ENCODE data around the gene SMC6. TPM values are rescaled to one million over a fixed set of nuclear protein-coding genes. Genes with fewer than 3 reads are reported as not detected.

The SMC6 gene
- total RNA-seq, 1 donor from 2014 or later: 36.6 TPM

DNA sequence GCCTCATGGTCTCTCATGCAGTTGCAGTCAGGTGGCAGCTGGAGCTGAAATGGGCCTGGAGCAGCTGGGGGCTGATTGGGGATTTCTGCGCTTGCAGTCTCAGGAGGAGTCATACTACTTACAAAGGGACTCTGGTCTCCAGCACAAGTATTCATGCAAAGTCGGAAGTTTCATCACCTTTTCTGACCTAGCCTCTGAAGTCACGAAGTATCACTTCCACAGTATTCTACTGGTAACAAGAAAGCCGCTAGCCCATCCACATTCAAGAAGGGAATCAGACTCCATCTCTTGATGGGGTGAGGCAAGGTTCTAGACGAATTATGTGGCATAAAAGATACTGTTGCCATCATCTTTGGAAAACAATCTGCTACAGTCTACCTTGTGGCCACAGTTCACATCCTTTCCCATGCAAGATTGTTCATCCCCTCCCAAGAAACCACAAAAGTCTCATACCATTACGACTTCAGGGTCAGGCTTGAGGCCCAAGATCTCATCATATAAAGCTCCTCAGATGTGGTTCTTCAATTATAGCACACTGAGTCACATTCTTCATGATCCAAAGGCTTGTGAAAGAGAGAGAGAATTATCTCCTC is 95.3 kb downstream of the SMC6 start:
- intact Hi-C loops (cut with micrococcal nuclease): loop anchor here (1.0 kb wide), 1 partner anchor 12 kb away; no protein-coding TSS in a partner anchor

DNA sequence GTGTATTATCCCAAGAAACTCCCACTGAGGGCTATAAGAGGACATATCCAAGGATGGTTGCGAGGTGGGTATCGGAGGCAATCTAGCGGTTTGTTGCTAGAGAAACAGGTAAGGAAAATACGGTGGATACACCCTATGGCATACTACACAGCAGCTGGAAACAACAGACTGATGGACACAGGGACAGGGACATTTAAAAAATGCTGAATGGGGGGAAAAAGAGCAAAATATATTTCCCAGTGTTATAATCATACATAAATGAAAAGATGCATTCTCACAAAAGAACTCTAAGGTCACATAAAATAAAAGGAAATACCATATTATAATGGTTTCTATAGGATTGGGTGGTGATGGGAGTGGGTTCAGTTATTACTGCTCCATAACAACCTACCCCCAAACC is 95.9 kb downstream of the SMC6 start:
- intact Hi-C loops (cut with micrococcal nuclease): loop anchor here (1.0 kb wide), 1 partner anchor 11 kb away; no protein-coding TSS in a partner anchor

DNA sequence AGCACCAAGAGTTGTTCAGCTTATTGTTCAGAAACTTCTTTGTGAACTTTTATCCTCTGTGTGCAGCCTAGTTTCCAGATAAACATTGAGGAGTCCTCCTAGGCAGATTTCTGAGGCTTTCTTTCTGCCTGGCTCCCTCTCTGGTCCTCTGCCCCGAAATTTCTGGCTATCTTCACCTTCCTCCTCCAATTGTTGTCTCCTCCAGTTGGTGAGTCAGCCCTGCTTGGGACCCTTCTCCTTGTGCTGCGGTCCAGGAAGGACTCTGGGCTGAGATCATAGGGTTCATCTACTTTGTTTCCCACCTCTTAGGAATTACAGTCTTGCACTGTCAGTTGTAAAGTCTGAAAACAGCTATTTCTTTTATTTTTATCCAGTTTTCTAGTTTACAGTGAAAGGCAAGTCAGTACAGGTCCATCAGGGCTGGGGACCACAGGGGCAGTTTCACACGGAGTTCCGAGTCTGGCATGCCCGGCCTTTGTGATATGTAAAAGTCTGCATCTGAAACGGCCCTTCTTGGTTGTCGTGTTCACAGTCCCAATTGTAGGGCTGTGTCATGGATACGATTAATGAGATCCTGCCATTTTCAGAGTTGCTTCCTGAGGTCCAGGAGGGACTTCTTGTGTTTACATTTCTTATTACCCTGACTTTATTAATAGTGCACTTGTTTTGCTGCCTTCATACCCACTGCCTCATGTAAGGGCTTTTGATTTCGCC is 100.8 kb downstream of the SMC6 start:
- intact Hi-C loops (cut with micrococcal nuclease): no loop called here

GRCh38 chr2:17649026-17649425 is 104.6 kb downstream of the SMC6 start:
- intact Hi-C loops (cut with micrococcal nuclease): loop anchor here (5.0 kb wide), 1 partner anchor 103 kb away; the partner anchor contains the start of genes GEN1 and SMC6

GRCh38 chr2:17648581-17648980 is 105.0 kb downstream of the SMC6 start:
- intact Hi-C loops (cut with micrococcal nuclease): loop anchor here (5.0 kb wide), 1 partner anchor 104 kb away; the partner anchor contains the start of genes GEN1 and SMC6

DNA sequence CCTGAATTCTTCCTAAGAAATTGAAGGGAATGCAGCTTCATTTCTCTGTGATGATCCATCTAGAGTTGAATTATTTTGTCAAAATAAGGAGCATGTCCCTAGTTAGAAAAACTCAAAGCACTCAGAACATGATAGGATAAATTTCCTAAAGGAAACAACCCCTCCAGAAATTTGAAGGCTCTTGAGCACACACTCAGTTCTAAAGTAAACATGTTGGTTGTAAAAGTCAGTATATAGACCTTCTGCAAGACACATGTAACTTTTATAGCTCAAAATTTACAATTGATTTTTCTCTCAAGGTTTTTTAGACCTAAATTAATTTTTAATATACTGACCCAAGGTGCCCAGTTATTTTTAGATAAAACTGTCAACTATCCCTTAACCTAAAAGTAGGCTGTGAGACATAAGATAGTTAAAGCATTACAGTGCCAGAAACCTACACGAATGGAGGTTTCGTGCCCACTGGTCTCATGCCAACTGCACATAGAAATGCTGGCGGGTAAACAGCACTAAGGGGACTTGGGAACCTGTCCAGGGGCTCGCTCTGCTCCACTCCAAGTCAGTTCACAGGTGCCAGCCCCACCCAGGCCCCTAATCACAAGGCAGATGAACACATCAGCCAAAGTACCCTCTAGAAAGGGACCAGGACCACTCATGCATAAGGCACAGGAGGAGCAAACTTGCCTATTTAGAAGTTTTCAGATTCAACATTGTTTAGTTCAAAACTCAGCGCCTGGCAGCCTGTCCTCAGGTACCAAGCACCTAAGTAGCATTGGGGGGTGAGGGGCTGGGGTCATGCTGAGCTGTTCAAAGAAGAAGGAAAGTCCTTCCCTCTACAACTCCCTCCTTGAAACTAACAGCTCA is 106.5 kb downstream of the SMC6 start:
- intact Hi-C loops (cut with micrococcal nuclease): loop anchor here (1.0 to 5.0 kb wide), 6 partner anchors 11 to 731 kb away; partner anchors contain the start of genes GEN1 and SMC6

GRCh38 chr2:17646081-17646554 is 107.5 kb downstream of the SMC6 start:
- intact Hi-C loops (cut with micrococcal nuclease): loop anchor here (1.0 to 5.0 kb wide), 6 partner anchors 12 to 732 kb away; partner anchors contain the start of genes GEN1 and SMC6

DNA sequence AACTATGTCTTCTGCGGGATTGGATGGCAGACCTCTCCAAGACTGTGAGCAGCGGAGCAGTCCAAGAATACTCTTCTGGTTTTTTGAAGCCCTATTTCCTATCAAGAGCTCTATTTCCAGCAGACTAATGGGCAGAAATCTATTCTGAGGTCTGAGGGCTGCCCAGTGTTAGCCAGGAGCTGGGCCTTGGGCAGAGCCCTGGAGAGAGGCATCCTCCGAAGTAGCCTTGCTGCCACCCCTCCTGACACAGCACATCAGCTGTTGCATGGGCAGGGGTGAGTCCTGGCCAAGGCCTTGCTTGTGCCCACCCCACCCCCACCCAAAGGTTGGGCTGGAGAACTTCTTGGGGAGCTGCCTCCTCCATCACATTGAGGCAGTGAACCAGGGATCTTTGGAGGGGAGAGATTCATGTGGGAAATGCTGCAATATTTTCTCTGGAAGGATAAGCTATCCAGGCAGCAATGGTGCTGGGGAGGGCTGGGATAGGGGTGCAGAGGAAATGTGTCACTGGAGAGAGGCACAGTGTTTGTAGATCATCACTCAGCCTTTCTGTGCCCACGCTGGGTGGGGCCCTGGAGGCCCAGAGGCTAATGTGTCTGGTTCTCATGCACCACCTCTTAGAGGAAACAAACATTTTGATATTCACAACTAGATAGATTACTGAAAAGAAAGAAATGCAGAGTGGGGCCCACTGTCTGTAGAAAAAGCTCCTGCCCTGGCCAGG is 108.5 kb downstream of the SMC6 start:
- intact Hi-C loops (cut with micrococcal nuclease): loop anchor here (5.0 kb wide), 1 partner anchor 107 kb away; the partner anchor contains the start of genes GEN1 and SMC6

DNA sequence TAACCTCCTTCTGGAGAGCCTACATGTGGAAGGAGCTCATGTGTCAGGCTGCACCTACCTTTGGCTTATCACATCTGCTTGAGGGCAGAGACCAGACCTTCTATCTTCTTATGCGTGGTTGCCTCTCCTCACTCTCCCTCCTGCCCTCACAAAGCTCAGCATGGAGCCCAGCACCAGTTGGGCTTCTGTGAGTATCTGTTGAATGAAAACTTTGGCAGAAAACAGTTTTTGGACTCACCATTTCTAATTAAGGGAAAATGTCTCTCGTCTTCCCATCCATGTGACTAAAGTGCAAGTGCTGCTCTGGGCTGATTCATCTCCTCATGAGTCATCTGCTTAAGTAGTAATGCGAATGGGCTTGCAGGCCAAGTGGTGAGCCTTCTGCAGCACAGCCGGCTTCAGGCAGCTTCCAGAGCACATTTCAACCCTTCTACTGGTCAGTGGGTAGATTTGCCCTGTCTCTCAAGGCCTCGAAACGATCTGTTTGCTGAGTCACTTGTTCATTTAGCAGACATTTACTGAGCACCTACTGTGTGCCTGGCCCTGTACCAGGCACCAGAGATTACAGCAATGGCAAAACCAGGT is 110.5 kb downstream of the SMC6 start:
- intact Hi-C loops (cut with micrococcal nuclease): no loop called here

DNA sequence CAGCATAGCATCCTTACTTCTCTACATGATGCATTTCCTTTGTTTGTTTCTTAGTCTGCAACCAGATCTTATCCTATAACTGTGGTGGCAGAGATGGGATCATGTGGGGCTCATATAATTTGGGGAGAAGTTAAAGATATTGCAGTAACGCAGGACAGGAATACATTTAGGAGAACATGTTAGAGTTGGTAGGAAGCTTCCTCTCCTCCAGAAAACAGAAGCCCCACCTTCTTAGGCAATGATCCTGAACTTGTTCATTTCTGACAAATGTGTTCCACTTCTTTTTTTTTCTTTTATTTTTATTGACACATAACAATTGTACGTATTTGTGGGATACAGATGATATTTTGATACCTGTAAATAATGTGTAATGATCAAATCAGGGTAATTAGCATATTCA is 113.2 kb downstream of the SMC6 start:
- intact Hi-C loops (cut with micrococcal nuclease): no loop called here

DNA sequence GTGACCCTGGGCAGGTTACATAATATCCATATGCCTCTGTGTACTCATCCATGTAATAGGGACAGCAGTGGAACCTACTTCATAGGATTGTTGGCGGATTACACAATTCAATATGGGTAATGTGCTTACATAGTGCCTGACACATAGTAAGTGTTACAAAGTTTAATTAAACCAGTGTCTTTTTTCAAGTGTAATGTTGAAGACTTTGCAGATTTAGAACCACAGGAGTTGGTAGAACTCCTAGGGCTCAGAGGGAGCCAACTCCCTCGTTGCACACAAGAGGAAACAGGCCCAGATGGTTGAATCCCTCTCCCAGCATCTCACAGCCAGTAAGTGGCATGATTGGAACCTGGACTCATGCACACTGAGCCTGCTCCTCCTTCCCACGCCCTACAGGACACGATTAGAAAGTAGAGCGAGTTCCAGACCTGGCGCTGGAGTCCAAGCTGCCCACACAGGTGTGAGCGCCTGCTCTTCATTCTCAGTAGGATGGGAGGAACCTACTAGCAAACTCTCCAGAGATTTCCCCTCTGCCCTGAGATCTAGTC is 115.3 kb downstream of the SMC6 start:
- intact Hi-C loops (cut with micrococcal nuclease): no loop called here

GRCh38 chr2:17637131-17637906 is 116.3 kb downstream of the SMC6 start:
- intact Hi-C loops (cut with micrococcal nuclease): no loop called here

DNA sequence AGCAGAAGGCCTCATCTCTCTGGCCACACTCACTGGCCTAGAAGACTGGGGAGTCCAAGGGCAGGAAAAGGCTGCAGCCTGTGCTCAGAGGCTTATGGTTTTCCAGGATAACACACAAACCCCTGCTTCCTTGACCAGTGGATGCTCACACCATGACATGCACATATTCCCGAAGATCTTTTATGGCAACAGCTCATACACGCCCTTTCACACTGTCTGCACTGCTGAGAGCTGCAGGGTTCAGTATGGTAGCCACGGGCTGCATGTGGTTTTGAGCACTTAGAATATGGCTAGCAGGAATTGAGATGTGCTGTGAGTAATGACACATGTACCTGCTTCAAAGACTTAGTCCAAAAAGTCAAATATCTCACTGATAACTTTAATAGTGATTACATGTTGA is 117.4 kb downstream of the SMC6 start:
- intact Hi-C loops (cut with micrococcal nuclease): no loop called here

DNA sequence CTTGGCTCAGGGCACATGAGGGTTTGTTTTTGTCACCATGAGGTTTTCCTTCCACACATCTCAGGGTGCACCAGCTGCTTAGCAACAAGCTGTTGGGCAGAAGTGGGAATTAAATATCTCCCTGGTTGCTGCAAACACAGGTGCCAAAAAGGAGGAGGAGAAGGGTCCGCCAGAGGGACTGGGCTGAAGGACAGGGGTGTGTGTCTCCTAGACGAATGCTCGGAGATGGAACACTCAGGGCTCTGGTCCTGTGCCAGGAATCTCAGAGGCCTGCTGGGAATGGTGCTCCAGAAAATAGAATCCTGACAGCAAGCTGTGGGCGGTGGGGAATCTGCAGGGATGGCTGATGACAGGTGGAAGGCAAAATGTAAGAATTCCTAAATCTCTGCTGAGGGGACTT is 118.6 kb downstream of the SMC6 start:
- intact Hi-C loops (cut with micrococcal nuclease): no loop called here

- intact Hi-C loops (cut with micrococcal nuclease): no loop called here
Measured at GRCh38 chr2:17630089-17630488, 123.5 kb downstream of the SMC6 start.

DNA sequence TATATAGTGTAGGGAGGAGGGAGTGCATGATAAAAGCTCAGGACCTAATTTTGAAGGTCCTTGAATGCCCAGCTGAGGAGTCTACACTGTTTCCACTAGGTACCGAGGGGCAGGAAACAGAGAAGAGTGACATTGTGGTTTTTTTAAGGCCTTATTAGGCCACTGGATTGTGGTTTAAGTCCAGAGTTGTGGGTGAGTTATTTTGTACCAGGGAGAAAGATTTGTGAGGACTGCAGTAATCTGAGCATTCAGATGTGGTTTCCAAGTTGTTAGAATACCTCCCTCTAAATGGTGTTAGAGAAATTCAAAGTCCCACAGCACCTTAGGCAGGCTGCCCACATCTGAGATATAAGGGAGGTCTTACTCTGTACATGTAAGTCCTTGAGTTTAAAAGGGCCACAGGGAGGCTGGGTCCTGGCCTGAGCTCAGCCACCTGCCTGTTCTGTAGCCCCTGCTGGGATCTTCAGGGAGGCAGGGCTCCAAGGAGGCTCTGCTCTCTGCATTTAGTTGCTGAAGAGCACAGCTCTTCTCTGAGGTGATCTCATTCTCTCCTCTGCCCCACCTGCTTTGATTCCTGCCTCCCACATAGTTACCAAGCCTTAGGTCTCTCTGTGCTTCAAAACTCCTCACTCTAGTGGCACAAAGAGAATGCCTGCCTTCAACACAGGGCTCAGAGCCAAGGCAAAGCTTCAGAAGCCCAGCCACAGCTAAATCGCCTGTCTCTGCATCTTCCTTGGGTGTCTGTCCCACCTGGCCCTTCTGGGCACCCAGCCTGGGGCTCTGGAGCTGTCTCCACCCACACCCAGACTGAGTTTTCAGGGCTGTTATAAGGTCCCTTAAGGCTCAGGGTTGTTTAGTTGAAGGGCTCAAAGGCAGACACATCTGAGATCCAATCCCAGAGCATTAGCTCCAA is 125.0 kb downstream of the SMC6 start:
- intact Hi-C loops (cut with micrococcal nuclease): no loop called here

DNA sequence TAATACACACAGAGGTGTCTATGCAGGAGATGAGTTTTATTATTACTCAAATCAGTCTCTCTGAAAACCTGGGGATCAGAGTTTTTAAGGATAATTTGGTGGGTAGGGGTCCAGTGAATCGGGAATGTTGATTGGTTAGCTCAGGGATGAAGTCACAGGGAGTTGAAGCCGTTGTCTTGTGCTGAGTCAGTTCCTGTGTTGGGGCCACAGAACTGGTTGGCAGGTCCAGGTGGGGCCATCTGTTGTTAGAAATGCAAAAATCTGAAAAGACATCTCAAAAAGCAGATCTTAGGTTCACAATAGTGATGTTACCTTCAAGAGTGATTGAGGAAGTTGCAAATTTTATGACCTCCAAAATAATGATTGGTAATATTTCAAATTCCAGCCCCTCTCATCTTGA is 126.2 kb downstream of the SMC6 start:
- intact Hi-C loops (cut with micrococcal nuclease): no loop called here

DNA sequence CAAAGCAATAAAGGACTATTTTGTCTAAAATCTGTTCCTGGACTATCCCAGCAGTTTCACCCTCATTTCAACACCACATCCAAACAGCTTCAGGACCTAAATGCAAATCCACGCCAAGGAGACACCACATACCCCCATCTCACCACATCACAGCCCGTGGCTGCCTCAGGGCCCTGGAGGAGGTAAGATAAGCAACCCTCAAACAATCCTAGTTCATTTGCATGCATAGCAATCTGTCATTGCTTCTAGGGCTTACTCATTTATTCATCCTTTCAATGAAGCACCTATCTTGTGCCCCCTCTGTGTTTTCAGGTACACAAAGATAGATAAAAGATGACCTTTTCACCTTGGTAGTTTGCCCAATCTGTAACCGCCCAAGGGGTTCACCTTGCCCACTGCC is 126.6 kb downstream of the SMC6 start:
- intact Hi-C loops (cut with micrococcal nuclease): no loop called here

All from T-helper 1 cell treated with Interleukin-12 subunit alpha and Interleukin-12 subunit beta and Interleukin-4 antibody, amounts not matched to agents 30 ng/mL and 1 ng/mL, for 36 hours (primary cell).